Nephron progenitor cell (in vitro differentiated cells): Measurements from ENCODE around the gene RSL24D1.
A peak's percentile ranks its signal among the peaks of the same experiment; 100 is the strongest.

ENCODE experiments used
- DNase-seq: peaks from one replicate; pipeline ENCODE4 v3.0.0; 2021
- H3K27ac Mint-ChIP-seq: 2 replicates; pipeline ENCODE4 v1.8.0; 2021; ENCODE audit warnings: mild to moderate bottlenecking, moderate library complexity, mixed read lengths
- H3K27me3 Mint-ChIP-seq: 2 replicates; pipeline ENCODE4 v1.8.0; 2021; ENCODE audit warnings: mild to moderate bottlenecking, low read depth, mixed read lengths; ENCODE audit not compliant: poor library complexity
- H3K36me3 Mint-ChIP-seq: 2 replicates; pipeline ENCODE4 v1.8.0; 2021; ENCODE audit warnings: low read depth, mixed read lengths
- H3K4me1 Mint-ChIP-seq: 2 replicates; pipeline ENCODE4 v1.8.0; 2021; ENCODE audit warnings: mixed read lengths
- H3K4me3 Mint-ChIP-seq: 2 replicates; pipeline ENCODE4 v1.8.0; 2021; ENCODE audit warnings: mild to moderate bottlenecking, moderate library complexity, mixed read lengths
- H3K9me3 Mint-ChIP-seq: 2 replicates; pipeline ENCODE4 v1.8.0; 2021; ENCODE audit warnings: mild to moderate bottlenecking, moderate library complexity, mixed read lengths
- TF ChIP-seq, protein P1 (sequence below): fragments of 200-600 bp; sonication (generic); IDR thresholded peaks from 2 replicates; pipeline ENCODE4 v1.5.0; 2021; ENCODE audit warnings: antibody characterized with exemption

RSL24D1 gene

DNA sequence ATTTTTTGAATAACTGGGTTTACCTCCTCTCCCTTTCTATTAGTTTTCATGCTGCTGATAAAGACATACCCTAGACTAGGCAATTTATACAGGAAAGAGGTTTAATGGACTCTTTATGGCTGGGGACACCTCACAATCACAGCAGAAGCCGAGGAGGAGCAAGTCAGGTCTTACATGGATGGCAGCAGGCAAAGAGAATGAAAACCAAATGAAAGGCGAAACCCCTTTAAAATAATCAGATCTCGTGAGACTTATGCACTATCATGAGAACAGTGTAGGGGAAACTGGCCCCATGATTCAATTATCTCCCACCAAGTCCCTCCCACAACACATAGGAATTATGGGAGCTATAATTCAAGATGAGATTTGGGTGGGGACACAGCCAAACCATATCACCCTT lies 2.0 kb upstream of the RSL24D1 start:
- H3K27ac Mint-ChIP-seq, result no peak overlapping the region
- H3K36me3 Mint-ChIP-seq, result peaks cover 13% of the 10 kb centered on the region
- TF ChIP-seq, protein P1, sequence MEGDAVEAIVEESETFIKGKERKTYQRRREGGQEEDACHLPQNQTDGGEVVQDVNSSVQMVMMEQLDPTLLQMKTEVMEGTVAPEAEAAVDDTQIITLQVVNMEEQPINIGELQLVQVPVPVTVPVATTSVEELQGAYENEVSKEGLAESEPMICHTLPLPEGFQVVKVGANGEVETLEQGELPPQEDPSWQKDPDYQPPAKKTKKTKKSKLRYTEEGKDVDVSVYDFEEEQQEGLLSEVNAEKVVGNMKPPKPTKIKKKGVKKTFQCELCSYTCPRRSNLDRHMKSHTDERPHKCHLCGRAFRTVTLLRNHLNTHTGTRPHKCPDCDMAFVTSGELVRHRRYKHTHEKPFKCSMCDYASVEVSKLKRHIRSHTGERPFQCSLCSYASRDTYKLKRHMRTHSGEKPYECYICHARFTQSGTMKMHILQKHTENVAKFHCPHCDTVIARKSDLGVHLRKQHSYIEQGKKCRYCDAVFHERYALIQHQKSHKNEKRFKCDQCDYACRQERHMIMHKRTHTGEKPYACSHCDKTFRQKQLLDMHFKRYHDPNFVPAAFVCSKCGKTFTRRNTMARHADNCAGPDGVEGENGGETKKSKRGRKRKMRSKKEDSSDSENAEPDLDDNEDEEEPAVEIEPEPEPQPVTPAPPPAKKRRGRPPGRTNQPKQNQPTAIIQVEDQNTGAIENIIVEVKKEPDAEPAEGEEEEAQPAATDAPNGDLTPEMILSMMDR, result no peak
- H3K4me3 Mint-ChIP-seq, result peak overlapping the region; percentile 10
- no peak for DNase-seq
- no peaks in the 10 kb centered on the region for H3K4me1 Mint-ChIP-seq
- peaks cover 19% of the 10 kb centered on the region for H3K9me3 Mint-ChIP-seq
- H3K27me3 Mint-ChIP-seq, result no peaks in the 10 kb centered on the region

DNA sequence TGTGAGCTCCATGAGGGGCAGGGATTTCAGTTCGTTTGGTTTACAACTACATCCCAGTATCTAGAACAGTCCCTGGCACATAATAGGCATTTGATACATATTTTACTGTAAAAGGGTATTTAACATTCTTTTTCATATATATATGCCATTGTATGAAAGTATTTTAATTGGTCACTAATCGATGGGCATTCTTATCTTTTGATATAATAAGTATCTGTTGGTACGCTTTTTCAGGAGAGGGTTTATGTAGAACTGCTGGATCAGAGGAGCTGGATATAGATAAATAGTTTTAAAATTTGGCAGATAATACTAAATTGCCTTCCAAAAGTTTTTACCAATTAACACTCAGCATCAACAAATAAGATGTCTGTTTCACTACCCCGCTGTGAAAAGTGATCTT lies 978 bp upstream of the RSL24D1 start:
- no peak overlapping the region for H3K4me3 Mint-ChIP-seq
- no peak overlapping the region for H3K27ac Mint-ChIP-seq
- H3K4me1 Mint-ChIP-seq, result peaks cover 5% of the 10 kb centered on the region
- peaks cover 19% of the 10 kb centered on the region for H3K9me3 Mint-ChIP-seq
- TF ChIP-seq, protein P1, result no peak
- H3K27me3 Mint-ChIP-seq, result no peaks in the 10 kb centered on the region
- H3K36me3 Mint-ChIP-seq, result peaks cover 13% of the 10 kb centered on the region
- no peak for DNase-seq

DNA sequence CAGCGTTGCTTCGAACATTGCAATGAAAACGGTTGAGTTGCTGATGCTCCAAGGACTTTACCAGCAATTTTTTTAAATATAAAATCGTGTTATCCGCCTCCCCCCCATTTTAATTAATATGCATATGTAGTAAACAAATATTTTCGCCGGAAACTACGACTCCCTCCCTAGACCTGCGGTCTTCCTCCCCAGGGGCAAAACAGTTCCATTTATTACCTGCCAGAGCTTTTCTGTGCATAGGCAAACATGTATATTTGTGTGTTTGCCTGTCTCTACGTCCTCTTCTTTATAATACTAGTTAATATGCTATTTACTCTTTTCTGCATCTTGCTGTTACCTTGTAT lies 593 bp upstream of the RSL24D1 start:
- H3K4me3 Mint-ChIP-seq, result no peak overlapping the region
- TF ChIP-seq, protein P1, result no peak
- peaks cover 19% of the 10 kb centered on the region for H3K9me3 Mint-ChIP-seq
- no peak overlapping the region for H3K27ac Mint-ChIP-seq
- no peaks in the 10 kb centered on the region for H3K27me3 Mint-ChIP-seq
- H3K4me1 Mint-ChIP-seq, result peaks cover 5% of the 10 kb centered on the region
- DNase-seq, result no peak
- H3K36me3 Mint-ChIP-seq, result peaks cover 13% of the 10 kb centered on the region

DNA sequence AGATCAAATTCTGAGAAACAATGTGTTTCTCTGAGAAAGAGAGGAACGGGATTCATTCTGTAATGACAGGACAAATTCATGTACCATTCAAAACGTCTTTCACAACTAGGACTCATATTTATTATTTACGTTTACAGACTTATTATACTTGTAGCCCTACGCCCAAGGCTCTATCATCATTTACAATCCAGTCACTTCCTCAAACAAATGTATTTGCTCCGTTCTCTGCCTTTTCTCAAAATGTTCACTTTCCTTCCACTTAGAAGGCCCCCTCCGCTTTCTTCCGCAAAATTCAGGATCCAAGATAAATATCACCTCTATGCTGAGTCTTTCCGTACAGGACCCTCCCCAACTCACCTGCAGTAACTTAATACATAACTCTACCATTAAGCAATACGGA lies 745 bp downstream of the RSL24D1 start:
- H3K36me3 Mint-ChIP-seq, result peaks cover 27% of the 10 kb centered on the region
- H3K27me3 Mint-ChIP-seq, result no peaks in the 10 kb centered on the region
- TF ChIP-seq, protein P1, result no peak
- no peak overlapping the region for H3K4me3 Mint-ChIP-seq
- H3K9me3 Mint-ChIP-seq, result peaks cover 19% of the 10 kb centered on the region
- H3K27ac Mint-ChIP-seq, result no peak overlapping the region
- no peak for DNase-seq
- H3K4me1 Mint-ChIP-seq, result peaks cover 5% of the 10 kb centered on the region

DNA sequence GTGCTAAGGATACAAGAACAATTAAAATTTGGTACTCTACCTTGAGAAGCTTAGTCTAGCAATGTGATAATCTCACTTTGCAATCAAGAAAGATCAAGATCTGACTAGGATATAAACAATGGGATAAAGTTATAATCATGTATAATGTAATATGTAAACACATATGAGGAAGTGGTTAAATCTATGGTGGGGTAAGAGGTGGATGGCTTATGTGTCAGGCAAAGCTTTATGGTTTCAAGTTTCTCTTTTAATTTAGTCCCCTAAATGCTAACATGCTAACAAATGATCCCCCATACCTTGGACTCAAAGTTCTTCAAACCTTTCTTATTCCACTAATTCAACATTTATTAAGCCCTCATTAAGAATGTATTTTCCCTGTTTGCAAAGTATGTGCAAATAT lies 2.5 kb downstream of the RSL24D1 start:
- Mint-ChIP-seq H3K27ac (no peak overlapping the region), H3K4me1 (peaks cover 5% of the 10 kb centered on the region), H3K9me3 (peaks cover 10% of the 10 kb centered on the region), H3K27me3 (no peaks in the 10 kb centered on the region), H3K36me3 (peaks cover 36% of the 10 kb centered on the region), H3K4me3 (no peak overlapping the region)
- no peak for DNase-seq
- TF ChIP-seq, protein P1, result no peak

DNA sequence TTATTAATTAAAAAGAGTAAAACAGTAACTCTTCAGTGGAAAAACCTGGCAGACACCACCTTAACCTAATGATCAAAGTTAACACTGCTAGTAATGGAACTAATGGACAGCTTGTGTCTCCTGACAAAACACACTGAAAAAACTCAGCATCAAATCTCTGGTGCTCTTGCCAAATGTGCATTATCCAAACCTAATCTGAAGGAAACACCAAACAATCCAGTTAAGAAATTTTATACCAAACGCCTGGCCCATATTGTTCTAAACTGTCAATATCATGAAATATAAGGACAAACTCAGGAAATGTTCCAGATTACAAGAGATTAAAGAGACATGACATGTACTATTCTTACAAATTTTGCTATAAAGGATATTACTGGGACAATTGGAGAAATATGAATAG lies 10.4 kb downstream of the RSL24D1 start:
- no peaks in the 10 kb centered on the region for H3K4me1 Mint-ChIP-seq
- H3K4me3 Mint-ChIP-seq, result no peak overlapping the region
- H3K36me3 Mint-ChIP-seq, result peaks cover 62% of the 10 kb centered on the region
- no peaks in the 10 kb centered on the region for H3K27me3 Mint-ChIP-seq
- H3K27ac Mint-ChIP-seq, result no peak overlapping the region
- TF ChIP-seq, protein P1, result no peak
- no peak for DNase-seq
- no peaks in the 10 kb centered on the region for H3K9me3 Mint-ChIP-seq
